DND-41 (cell line): ENCODE data around the gene LYZL2.
"Not testable (repeated sequence)": the region's sequence is repeated elsewhere in the genome, so short reads cannot be mapped to it uniquely, and the experiment has no call there.

ENCODE experiments used
- EZH2 ChIP-seq: IDR thresholded peaks from 3 replicates; pipeline ENCODE4 v1.6.1; 2012; ENCODE audit warnings: borderline replicate concordance, low read depth, mild to moderate bottlenecking, moderate library complexity, low read length, inconsistent platforms; ENCODE audit not compliant: severe bottlenecking
- TF ChIP-seq, protein P1 (sequence below): IDR thresholded peaks from 2 replicates; pipeline ENCODE4 v1.5.1; 2012; ENCODE audit warnings: borderline replicate concordance, low read length, moderate library complexity, mild to moderate bottlenecking; ENCODE audit not compliant: poor library complexity, severe bottlenecking; ENCODE audit errors: extremely low read depth

GRCh38 chr10:30611041-30611440 is 18.5 kb downstream of the LYZL2 start:
- TF ChIP-seq, protein P1, sequence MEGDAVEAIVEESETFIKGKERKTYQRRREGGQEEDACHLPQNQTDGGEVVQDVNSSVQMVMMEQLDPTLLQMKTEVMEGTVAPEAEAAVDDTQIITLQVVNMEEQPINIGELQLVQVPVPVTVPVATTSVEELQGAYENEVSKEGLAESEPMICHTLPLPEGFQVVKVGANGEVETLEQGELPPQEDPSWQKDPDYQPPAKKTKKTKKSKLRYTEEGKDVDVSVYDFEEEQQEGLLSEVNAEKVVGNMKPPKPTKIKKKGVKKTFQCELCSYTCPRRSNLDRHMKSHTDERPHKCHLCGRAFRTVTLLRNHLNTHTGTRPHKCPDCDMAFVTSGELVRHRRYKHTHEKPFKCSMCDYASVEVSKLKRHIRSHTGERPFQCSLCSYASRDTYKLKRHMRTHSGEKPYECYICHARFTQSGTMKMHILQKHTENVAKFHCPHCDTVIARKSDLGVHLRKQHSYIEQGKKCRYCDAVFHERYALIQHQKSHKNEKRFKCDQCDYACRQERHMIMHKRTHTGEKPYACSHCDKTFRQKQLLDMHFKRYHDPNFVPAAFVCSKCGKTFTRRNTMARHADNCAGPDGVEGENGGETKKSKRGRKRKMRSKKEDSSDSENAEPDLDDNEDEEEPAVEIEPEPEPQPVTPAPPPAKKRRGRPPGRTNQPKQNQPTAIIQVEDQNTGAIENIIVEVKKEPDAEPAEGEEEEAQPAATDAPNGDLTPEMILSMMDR: not testable (repeated sequence)
- TF ChIP-seq EZH2: not testable (repeated sequence)
